PC-9 (cell line): ENCODE results near the gene HESX1. TPM values are rescaled to one million over a fixed set of nuclear protein-coding genes. Genes with fewer than 3 reads are reported as not detected.

ENCODE experiments used
- BruUV-seq: library from RNA; stranded (reverse); fragments of 400-500 nt; replicated peaks from 2 replicates; lab custom pipeline; 2021; lab: Mats Ljungman, UMichigan
- CTCF ChIA-PET: fragments of 300-600 bp; sonication (Branson Sonifier 250); formaldehyde crosslinking; loops from one replicate; lab custom pipeline; 2022; ENCODE audit warnings: antibody characterized with exemption; lab: Charles Lee
- POLR2A ChIA-PET: fragments of 300-600 bp; sonication (Branson Sonifier 250); formaldehyde crosslinking; loops from one replicate; lab custom pipeline; 2022; ENCODE audit warnings: antibody characterized with exemption; ENCODE audit not compliant: unreplicated experiment; lab: Charles Lee
- DNase-seq, 2 experiments: peaks; one replicate each; pipeline versions ENCODE4 v3.0.0 to v3.0.0-alpha.2; 2015 to 2022; ENCODE audit warnings: mixed read lengths in 1 of 2
- H2AFZ ChIP-seq: fragments of 200-600 bp; sonication (generic); 2 replicates; pipeline ENCODE4 v1.8.1; 2017; ENCODE audit warnings: antibody characterized with exemption
- H3F3A ChIP-seq: fragments of 200-600 bp; sonication (generic); 2 replicates; pipeline ENCODE4 v1.8.1; 2017; ENCODE audit warnings: antibody characterized with exemption, mild to moderate bottlenecking, low read depth; ENCODE audit not compliant: insufficient read depth
- H3K27ac ChIP-seq: fragments of 200-600 bp; sonication (generic); 2 replicates; pipeline ENCODE4 v1.6.1; 2016; ENCODE audit warnings: mixed run types
- H3K27me3 ChIP-seq: fragments of 200-600 bp; sonication (generic); 2 replicates; pipeline ENCODE4 v1.6.1; 2016; ENCODE audit warnings: low read depth, mixed run types; ENCODE audit not compliant: insufficient read depth
- H3K36me3 ChIP-seq: fragments of 200-600 bp; sonication (generic); 2 replicates; pipeline ENCODE4 v1.6.1; 2016; ENCODE audit warnings: low read depth, mixed run types
- H3K4me1 ChIP-seq: fragments of 200-600 bp; sonication (generic); replicated peaks from 2 replicates; pipeline ENCODE4 v1.6.1; 2016; ENCODE audit warnings: mixed run types; ENCODE audit not compliant: insufficient read depth
- H3K4me2 ChIP-seq: fragments of 200-600 bp; sonication (generic); 2 replicates; pipeline ENCODE4 v1.6.1; 2017; ENCODE audit warnings: mixed run types
- H3K4me3 ChIP-seq: fragments of 200-600 bp; sonication (generic); 2 replicates; pipeline ENCODE4 v1.6.1; 2016; ENCODE audit warnings: mixed run types
- H3K79me2 ChIP-seq: fragments of 200-600 bp; sonication (generic); 2 replicates; pipeline ENCODE4 v1.6.1; 2017; ENCODE audit warnings: low read depth, mixed run types
- H3K9me2 ChIP-seq: fragments of 200-600 bp; sonication (generic); 2 replicates; pipeline ENCODE4 v1.8.1; 2017; ENCODE audit warnings: mild to moderate bottlenecking; ENCODE audit not compliant: insufficient read depth
- H3K9me3 ChIP-seq: fragments of 200-600 bp; sonication (generic); 2 replicates; pipeline ENCODE4 v1.8.1; 2016; ENCODE audit warnings: low read depth; ENCODE audit not compliant: insufficient read depth
- H4K20me1 ChIP-seq: fragments of 200-600 bp; sonication (generic); 2 replicates; pipeline ENCODE4 v1.8.1; 2017; ENCODE audit not compliant: insufficient read depth
- EZH2 ChIP-seq: fragments of 200-600 bp; sonication (generic); IDR thresholded peaks from 2 replicates; pipeline ENCODE4 v1.8.0; 2017; ENCODE audit warnings: antibody characterized with exemption, low read depth
- intact Hi-C: fragments of 100-400 bp; cut with micrococcal nuclease; formaldehyde crosslinking; loops from one replicate; pipeline ENCODE4 v1.10.0; 2022; ENCODE audit not compliant: unreplicated experiment
- total RNA-seq: library from RNA; stranded (reverse); gene quantifications from 2 replicates; pipeline ENCODE4 v1.2.3, GENCODE V29; 2021
- TF ChIP-seq, protein P1 (sequence below): fragments of 200-600 bp; sonication (generic); conservative IDR thresholded peaks from 2 replicates; pipeline ENCODE4 v1.6.1; 2017; ENCODE audit warnings: mixed run types, antibody characterized with exemption, mild to moderate bottlenecking, moderate library complexity

HESX1 gene
- total RNA-seq, 1 experiment from 2014 or later, result 4.4 TPM

DNA sequence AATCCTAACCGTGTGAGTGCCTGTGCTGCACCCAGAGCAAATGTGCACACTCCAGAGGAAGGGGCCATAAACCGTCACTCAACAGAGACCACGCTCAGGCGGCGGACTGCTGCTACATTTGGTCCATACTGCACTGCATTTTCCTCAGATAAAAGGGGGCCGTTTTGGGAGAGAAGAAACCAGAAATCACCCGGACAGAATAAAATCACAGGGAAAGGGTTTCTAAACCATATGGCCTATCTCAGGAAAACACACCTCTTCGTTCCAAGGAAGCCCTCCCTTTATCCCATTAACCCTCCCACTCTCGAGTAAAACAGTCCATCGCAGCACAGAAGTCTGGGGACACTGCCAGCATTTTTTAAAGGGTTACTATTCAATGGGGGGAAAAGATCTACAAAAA is 42.2 kb downstream of the HESX1 start:
- H3K27me3 ChIP-seq, result no peaks in the 10 kb centered on the region
- H2AFZ ChIP-seq, result no peak overlapping the region
- H3K4me1 ChIP-seq, result no peaks in the 10 kb centered on the region
- no peaks in the 10 kb centered on the region for H3K79me2 ChIP-seq
- POLR2A ChIA-PET, result no interaction called here
- no peak for TF ChIP-seq EZH2
- TF ChIP-seq, protein P1, sequence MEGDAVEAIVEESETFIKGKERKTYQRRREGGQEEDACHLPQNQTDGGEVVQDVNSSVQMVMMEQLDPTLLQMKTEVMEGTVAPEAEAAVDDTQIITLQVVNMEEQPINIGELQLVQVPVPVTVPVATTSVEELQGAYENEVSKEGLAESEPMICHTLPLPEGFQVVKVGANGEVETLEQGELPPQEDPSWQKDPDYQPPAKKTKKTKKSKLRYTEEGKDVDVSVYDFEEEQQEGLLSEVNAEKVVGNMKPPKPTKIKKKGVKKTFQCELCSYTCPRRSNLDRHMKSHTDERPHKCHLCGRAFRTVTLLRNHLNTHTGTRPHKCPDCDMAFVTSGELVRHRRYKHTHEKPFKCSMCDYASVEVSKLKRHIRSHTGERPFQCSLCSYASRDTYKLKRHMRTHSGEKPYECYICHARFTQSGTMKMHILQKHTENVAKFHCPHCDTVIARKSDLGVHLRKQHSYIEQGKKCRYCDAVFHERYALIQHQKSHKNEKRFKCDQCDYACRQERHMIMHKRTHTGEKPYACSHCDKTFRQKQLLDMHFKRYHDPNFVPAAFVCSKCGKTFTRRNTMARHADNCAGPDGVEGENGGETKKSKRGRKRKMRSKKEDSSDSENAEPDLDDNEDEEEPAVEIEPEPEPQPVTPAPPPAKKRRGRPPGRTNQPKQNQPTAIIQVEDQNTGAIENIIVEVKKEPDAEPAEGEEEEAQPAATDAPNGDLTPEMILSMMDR, result no peak
- no peak overlapping the region for H3K27ac ChIP-seq
- intact Hi-C loops, result no loop called here
- H3K4me2 ChIP-seq, result no peak overlapping the region
- H3K9me3 ChIP-seq, result no peaks in the 10 kb centered on the region
- DNase-seq, result no peak
- CTCF ChIA-PET, result no interaction called here
- no peaks in the 10 kb centered on the region for H3K36me3 ChIP-seq
- no TSS peak for BruUV-seq
- H3F3A ChIP-seq, result no peaks in the 10 kb centered on the region
- H3K9me2 ChIP-seq, result no peaks in the 10 kb centered on the region
- H3K4me3 ChIP-seq, result no peak overlapping the region
- H4K20me1 ChIP-seq, result no peaks in the 10 kb centered on the region

- ChIA-PET POLR2A (no interaction called here), CTCF (no interaction called here)
- TF ChIP-seq, protein P1, result no peak
- TF ChIP-seq EZH2, result no peak
- no TSS peak for BruUV-seq
- H3K4me3 ChIP-seq, result no peak overlapping the region
- no peaks in the 10 kb centered on the region for H3K27me3 ChIP-seq
- H3K9me2 ChIP-seq, result no peaks in the 10 kb centered on the region
- H3K4me1 ChIP-seq, result no peaks in the 10 kb centered on the region
- intact Hi-C loops, result no loop called here
- DNase-seq, result no peak
- H2AFZ ChIP-seq, result no peak overlapping the region
- H3K4me2 ChIP-seq, result no peak overlapping the region
- no peaks in the 10 kb centered on the region for H3K36me3 ChIP-seq
- no peaks in the 10 kb centered on the region for H3K79me2 ChIP-seq
- H3K27ac ChIP-seq, result no peak overlapping the region
- no peaks in the 10 kb centered on the region for H4K20me1 ChIP-seq
- no peaks in the 10 kb centered on the region for H3K9me3 ChIP-seq
- H3F3A ChIP-seq, result no peaks in the 10 kb centered on the region
Observed at GRCh38 chr3:57155310-57155643, 44.5 kb downstream of the HESX1 start.

GRCh38 chr3:57154470-57155309 is 45.1 kb downstream of the HESX1 start:
- Histone ChIP-seq H3K36me3 (no peaks in the 10 kb centered on the region), H3K4me2 (no peak overlapping the region), H3F3A (no peaks in the 10 kb centered on the region), H4K20me1 (no peaks in the 10 kb centered on the region), H3K9me2 (no peaks in the 10 kb centered on the region), H3K27ac (no peak overlapping the region), H3K4me1 (no peaks in the 10 kb centered on the region), H3K79me2 (no peaks in the 10 kb centered on the region), H3K4me3 (no peak overlapping the region), H3K27me3 (no peaks in the 10 kb centered on the region), H3K9me3 (no peaks in the 10 kb centered on the region), H2AFZ (no peak overlapping the region)
- POLR2A ChIA-PET, result no interaction called here
- intact Hi-C loops, result no loop called here
- BruUV-seq, result no TSS peak
- TF ChIP-seq, protein P1, result no peak
- TF ChIP-seq EZH2, result no peak
- CTCF ChIA-PET, result no interaction called here
- no peak for DNase-seq
